Activated CD8-positive, alpha-beta memory T cell treated with anti-CD3 and anti-CD28 coated beads, Interleukin-2, amount 10 ng/mL, durations not matched to agents 7 days and 5 days (primary cell): ENCODE measurements around the gene MVB12B. TPM values are rescaled to one million over a fixed set of nuclear protein-coding genes. Genes with fewer than 3 reads are reported as not detected.
A peak's percentile ranks its signal among the peaks of the same experiment; 100 is the strongest.

Experiments used
- ATAC-seq: fragments of 150-1000 bp; cut with Tn5 transposase; one replicate; pipeline ENCODE4 v1.10.0; 2021; ENCODE audit warnings: moderate library complexity
- CTCF ChIA-PET: fragments of 350-600 bp; sonication (Branson Sonifier 250); formaldehyde crosslinking; loops from one replicate; lab custom pipeline; 2021; ENCODE audit warnings: antibody characterized with exemption; lab: Charles Lee
- DNase-seq: peaks from one replicate; pipeline ENCODE4 v3.0.0-alpha.2; 2020
- H3K27ac Mint-ChIP-seq: one replicate; pipeline ENCODE4 v1.8.0; 2021; ENCODE audit warnings: mild to moderate bottlenecking, mixed read lengths
- H3K27me3 Mint-ChIP-seq: one replicate; pipeline ENCODE4 v1.8.0; 2021; ENCODE audit warnings: mixed read lengths
- H3K36me3 Mint-ChIP-seq: one replicate; pipeline ENCODE4 v1.8.0; 2021; ENCODE audit warnings: mild to moderate bottlenecking, mixed read lengths
- H3K4me1 Mint-ChIP-seq: one replicate; pipeline ENCODE4 v1.8.0; 2021; ENCODE audit warnings: mixed read lengths
- H3K4me3 Mint-ChIP-seq: one replicate; pipeline ENCODE4 v1.8.0; 2021; ENCODE audit warnings: mild to moderate bottlenecking, moderate library complexity, mixed read lengths
- H3K9me3 Mint-ChIP-seq: one replicate; pipeline ENCODE4 v1.8.0; 2022; ENCODE audit warnings: low read depth, mixed read lengths
- total RNA-seq, 2 experiments: library from RNA; stranded (reverse); gene quantifications; one replicate each; pipeline ENCODE4 v1.2.3, GENCODE V29; 2021

MVB12B gene
- total RNA-seq, 2 experiments from 2014 or later = 39.2 to 57.0 TPM

- H3K27ac Mint-ChIP-seq = no peak overlapping the region
- CTCF ChIA-PET = interaction anchor here (2.2 kb wide), 1 partner anchor 62 kb away, joined by 6 read pairs; no protein-coding TSS in a partner anchor
- H3K4me3 Mint-ChIP-seq = no peak overlapping the region
- no peak for ATAC-seq
- DNase-seq = no peak
- no peaks in the 10 kb centered on the region for H3K27me3 Mint-ChIP-seq
- H3K9me3 Mint-ChIP-seq = no peaks in the 10 kb centered on the region
- no peaks in the 10 kb centered on the region for H3K4me1 Mint-ChIP-seq
- peaks cover 14% of the 10 kb centered on the region for H3K36me3 Mint-ChIP-seq
Measured at GRCh38 chr9:126430124-126430523, 103.5 kb downstream of the MVB12B start.

- Mint-ChIP-seq H3K9me3 (no peaks in the 10 kb centered on the region), H3K4me1 (no peaks in the 10 kb centered on the region), H3K27ac (no peak overlapping the region), H3K36me3 (peaks cover 9% of the 10 kb centered on the region), H3K27me3 (no peaks in the 10 kb centered on the region), H3K4me3 (no peak overlapping the region)
- DNase-seq = no peak
- CTCF ChIA-PET = interaction anchor here (2.2 to 3.3 kb wide), 2 partner anchors 33 to 60 kb away, joined by 6 to 13 read pairs; no protein-coding TSS in a partner anchor
- no peak for ATAC-seq
Measured at GRCh38 chr9:126431077-126431742, 104.6 kb downstream of the MVB12B start.

- no peaks in the 10 kb centered on the region for H3K27me3 Mint-ChIP-seq
- no peaks in the 10 kb centered on the region for H3K9me3 Mint-ChIP-seq
- H3K4me1 Mint-ChIP-seq = peaks cover 2% of the 10 kb centered on the region
- CTCF ChIA-PET = interaction anchor here (1.0 to 3.3 kb wide), 2 partner anchors 35 to 58 kb away, joined by 4 to 13 read pairs; no protein-coding TSS in a partner anchor
- H3K4me3 Mint-ChIP-seq = no peak overlapping the region
- ATAC-seq (no peak), DNase-seq (no peak)
- H3K27ac Mint-ChIP-seq = no peak overlapping the region
- H3K36me3 Mint-ChIP-seq = peaks cover 6% of the 10 kb centered on the region
Measured at GRCh38 chr9:126432659-126433058, 106.0 kb downstream of the MVB12B start.

GRCh38 chr9:126435105-126435504 lies 108.5 kb downstream of the MVB12B start:
- CTCF ChIA-PET = interaction anchor here (0.7 kb wide), 1 partner anchor 564 kb away, joined by 3 read pairs; no protein-coding TSS in a partner anchor
- Mint-ChIP-seq H3K9me3 (no peaks in the 10 kb centered on the region), H3K36me3 (peaks cover 5% of the 10 kb centered on the region), H3K27ac (no peak overlapping the region), H3K4me3 (no peak overlapping the region), H3K4me1 (peaks cover 22% of the 10 kb centered on the region), H3K27me3 (no peaks in the 10 kb centered on the region)
- DNase-seq = no peak
- ATAC-seq = no peak

GRCh38 chr9:126435626-126436025 lies 109.0 kb downstream of the MVB12B start:
- Mint-ChIP-seq H3K9me3 (no peaks in the 10 kb centered on the region), H3K27ac (no peak overlapping the region), H3K27me3 (no peaks in the 10 kb centered on the region), H3K36me3 (peaks cover 7% of the 10 kb centered on the region), H3K4me1 (peaks cover 25% of the 10 kb centered on the region), H3K4me3 (no peak overlapping the region)
- CTCF ChIA-PET = interaction anchor here (0.7 to 2.4 kb wide), 2 partner anchors 56 to 565 kb away, joined by 3 to 8 read pairs; no protein-coding TSS in a partner anchor
- ATAC-seq (no peak), DNase-seq (no peak)

- H3K36me3 Mint-ChIP-seq = peaks cover 14% of the 10 kb centered on the region
- H3K27me3 Mint-ChIP-seq = no peaks in the 10 kb centered on the region
- H3K27ac Mint-ChIP-seq = no peak overlapping the region
- no peak for ATAC-seq
- no peak for DNase-seq
- CTCF ChIA-PET = interaction anchor here (1.5 to 2.4 kb wide), 2 partner anchors 55 to 62 kb away, joined by 4 to 8 read pairs; no protein-coding TSS in a partner anchor
- peaks cover 25% of the 10 kb centered on the region for H3K4me1 Mint-ChIP-seq
- no peaks in the 10 kb centered on the region for H3K9me3 Mint-ChIP-seq
- H3K4me3 Mint-ChIP-seq = no peak overlapping the region
Measured at GRCh38 chr9:126436545-126437267, 110.1 kb downstream of the MVB12B start.

- no peak for ATAC-seq
- H3K27ac Mint-ChIP-seq = no peak overlapping the region
- no peak overlapping the region for H3K4me3 Mint-ChIP-seq
- H3K4me1 Mint-ChIP-seq = peaks cover 25% of the 10 kb centered on the region
- peaks cover 18% of the 10 kb centered on the region for H3K36me3 Mint-ChIP-seq
- no peak for DNase-seq
- no peaks in the 10 kb centered on the region for H3K9me3 Mint-ChIP-seq
- CTCF ChIA-PET = interaction anchor here (1.2 to 2.4 kb wide), 3 partner anchors 34 to 62 kb away, joined by 4 to 8 read pairs (median 4); no protein-coding TSS in a partner anchor
- no peaks in the 10 kb centered on the region for H3K27me3 Mint-ChIP-seq
Measured at GRCh38 chr9:126437268-126437666, 110.6 kb downstream of the MVB12B start.

GRCh38 chr9:126437701-126438100 lies 111.1 kb downstream of the MVB12B start:
- Mint-ChIP-seq H3K9me3 (no peaks in the 10 kb centered on the region), H3K4me1 (peaks cover 25% of the 10 kb centered on the region), H3K27ac (no peak overlapping the region), H3K36me3 (peaks cover 21% of the 10 kb centered on the region), H3K27me3 (no peaks in the 10 kb centered on the region), H3K4me3 (no peak overlapping the region)
- CTCF ChIA-PET = interaction anchor here (1.2 to 2.4 kb wide), 3 partner anchors 34 to 61 kb away, joined by 4 to 8 read pairs (median 4); no protein-coding TSS in a partner anchor
- no peak for ATAC-seq
- no peak for DNase-seq

- DNase-seq = no peak
- Mint-ChIP-seq H3K27me3 (no peaks in the 10 kb centered on the region), H3K27ac (peak overlapping the region; percentile 73)
Measured at GRCh38 chr9:126438741-126439401, 112.2 kb downstream of the MVB12B start.

GRCh38 chr9:126439402-126439765 lies 112.8 kb downstream of the MVB12B start:
- peak; percentile 97 for ATAC-seq
- no peaks in the 10 kb centered on the region for H3K27me3 Mint-ChIP-seq
- H3K27ac Mint-ChIP-seq = peak overlapping the region; percentile 73
- H3K9me3 Mint-ChIP-seq = no peaks in the 10 kb centered on the region
- DNase-seq = no peak
- CTCF ChIA-PET = no interaction called here
- H3K36me3 Mint-ChIP-seq = peaks cover 23% of the 10 kb centered on the region
- no peak overlapping the region for H3K4me3 Mint-ChIP-seq
- peaks cover 26% of the 10 kb centered on the region for H3K4me1 Mint-ChIP-seq

More at GRCh38 chr9:126438741-126439401, 112.2 kb downstream of the MVB12B start:
- Mint-ChIP-seq H3K4me3 (no peak overlapping the region), H3K4me1 (peaks cover 25% of the 10 kb centered on the region), H3K36me3 (peaks cover 23% of the 10 kb centered on the region), H3K9me3 (no peaks in the 10 kb centered on the region)
- CTCF ChIA-PET = interaction anchor here (1.1 kb wide), 1 partner anchor 42 kb away, joined by 3 read pairs; no protein-coding TSS in a partner anchor
- peak; percentile 40 for ATAC-seq

- H3K4me1 Mint-ChIP-seq = peaks cover 28% of the 10 kb centered on the region
- CTCF ChIA-PET = no interaction called here
Measured at GRCh38 chr9:126439883-126440653, 113.4 kb downstream of the MVB12B start.

GRCh38 chr9:126440940-126441339 lies 114.3 kb downstream of the MVB12B start:
- Mint-ChIP-seq H3K9me3 (no peaks in the 10 kb centered on the region), H3K4me3 (no peak overlapping the region), H3K4me1 (peaks cover 28% of the 10 kb centered on the region), H3K27me3 (no peaks in the 10 kb centered on the region), H3K27ac (no peak overlapping the region), H3K36me3 (peaks cover 28% of the 10 kb centered on the region)
- CTCF ChIA-PET = interaction anchor here (1.0 to 1.2 kb wide), 2 partner anchors 42 to 50 kb away, joined by 3 to 6 read pairs; no protein-coding TSS in a partner anchor
- ATAC-seq (no peak), DNase-seq (no peak)

More at GRCh38 chr9:126439883-126440653, 113.4 kb downstream of the MVB12B start:
- ATAC-seq = no peak
- H3K27ac Mint-ChIP-seq = no peak overlapping the region
- H3K27me3 Mint-ChIP-seq = no peaks in the 10 kb centered on the region
- H3K36me3 Mint-ChIP-seq = peaks cover 25% of the 10 kb centered on the region
- H3K9me3 Mint-ChIP-seq = no peaks in the 10 kb centered on the region
- H3K4me3 Mint-ChIP-seq = no peak overlapping the region
- no peak for DNase-seq
